Hematopoietic multipotent progenitor cell treated with erythropoietin and hydrocortisone succinate and interleukin-3 and kit ligand, for 17 days (in vitro differentiated cells): ENCODE data around the gene MAML2.

Experiments used
- DNase-seq: peaks from one replicate; pipeline ENCODE4 v3.0.0-alpha.2; 2015; ENCODE audit warnings: low spot score

Gene MAML2

GRCh38 chr11:96036863-96037262, 306.1 kb downstream of the MAML2 start:
- no peak for DNase-seq

GRCh38 chr11:96035740-96036078, 307.3 kb downstream of the MAML2 start:
- no peak for DNase-seq

- no peak for DNase-seq
These were observed 307.8 kb downstream of the MAML2 start for GRCh38 chr11:96035031-96035739.

DNA sequence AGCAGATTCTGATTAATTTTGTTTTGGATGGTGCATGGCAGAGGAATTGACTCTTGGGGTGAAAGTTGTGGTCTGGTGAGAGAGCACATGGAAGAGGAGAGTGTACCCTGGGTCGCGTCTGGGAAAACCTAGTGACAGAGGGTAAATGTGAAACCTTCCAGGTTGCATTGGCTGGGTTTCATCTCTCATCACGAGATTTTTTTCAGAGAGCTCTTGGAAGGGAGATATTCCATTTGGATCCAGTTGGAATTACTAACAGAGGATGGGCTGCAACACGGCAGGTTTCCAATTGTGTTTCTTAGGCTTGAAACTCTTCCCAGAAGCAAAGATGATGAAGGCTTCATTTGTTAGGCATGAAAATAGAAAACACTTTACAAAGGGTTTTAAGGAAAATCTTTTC, 309.4 kb downstream of the MAML2 start:
- no peak for DNase-seq

GRCh38 chr11:96033095-96033494, 309.9 kb downstream of the MAML2 start:
- no peak for DNase-seq

GRCh38 chr11:96028746-96029145, 314.2 kb downstream of the MAML2 start:
- no peak for DNase-seq

GRCh38 chr11:96027021-96027420, 316.0 kb downstream of the MAML2 start:
- DNase-seq: no peak

DNA sequence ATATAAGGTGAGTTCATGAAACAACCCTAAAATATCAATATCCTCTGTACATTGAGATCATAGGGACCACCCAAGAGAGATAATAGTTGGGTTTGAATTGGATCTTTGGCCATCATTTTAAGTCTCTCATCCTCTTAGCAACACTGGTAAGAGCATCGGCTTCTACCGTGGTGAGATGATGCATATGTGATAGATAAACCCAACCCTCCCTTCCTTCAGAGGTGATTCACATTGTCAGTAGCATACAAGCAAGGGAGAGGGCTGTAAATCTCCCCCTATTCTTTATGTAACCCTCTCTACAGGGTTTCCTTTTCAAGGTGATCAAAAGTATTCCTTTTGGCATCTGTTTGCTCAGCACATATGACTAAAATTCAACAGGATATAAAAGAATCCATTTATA, 316.7 kb downstream of the MAML2 start:
- DNase-seq: no peak

GRCh38 chr11:96024666-96025065, 318.3 kb downstream of the MAML2 start:
- no peak for DNase-seq

DNA sequence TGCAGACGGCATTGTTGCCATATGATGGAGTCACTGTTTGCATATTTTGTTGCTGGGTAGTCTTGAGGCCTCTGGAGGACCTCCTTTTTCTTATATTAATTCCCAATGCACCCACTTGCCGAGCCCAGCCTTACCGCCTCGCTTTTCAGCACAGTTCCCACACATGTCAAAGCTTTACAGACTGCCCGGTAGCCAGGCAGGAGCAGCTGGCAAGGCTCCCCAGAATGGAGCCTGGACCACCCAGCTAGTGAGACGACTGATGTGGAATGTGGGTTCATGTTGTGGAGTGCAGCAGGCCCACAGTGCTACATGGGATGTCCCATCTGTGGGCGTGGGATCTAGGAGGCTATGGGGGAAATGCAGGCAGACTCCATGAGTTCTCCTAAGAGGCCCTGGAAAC, 319.7 kb downstream of the MAML2 start:
- no peak for DNase-seq

GRCh38 chr11:96021901-96022650, 320.9 kb downstream of the MAML2 start:
- DNase-seq: no peak

GRCh38 chr11:96019810-96020747, 322.9 kb downstream of the MAML2 start:
- no peak for DNase-seq

DNA sequence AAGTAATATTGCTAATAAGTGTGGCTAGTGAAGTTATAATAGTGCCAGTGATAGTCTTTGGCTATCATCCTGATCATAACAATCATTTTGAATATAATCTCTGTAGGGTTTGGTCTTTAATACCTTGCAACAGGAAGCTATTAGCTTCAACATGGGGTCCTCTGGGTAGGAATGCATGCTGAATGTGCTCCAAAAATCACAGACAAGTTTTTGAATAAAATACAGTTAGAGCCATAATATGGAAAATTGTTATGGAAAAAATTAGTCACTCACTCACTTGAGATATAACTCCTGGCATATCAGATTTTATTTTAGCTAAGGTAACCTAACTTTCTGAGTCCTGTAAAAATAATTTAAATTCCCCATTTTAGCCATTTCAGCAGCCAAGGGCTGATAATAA, 323.7 kb downstream of the MAML2 start:
- DNase-seq: no peak

DNA sequence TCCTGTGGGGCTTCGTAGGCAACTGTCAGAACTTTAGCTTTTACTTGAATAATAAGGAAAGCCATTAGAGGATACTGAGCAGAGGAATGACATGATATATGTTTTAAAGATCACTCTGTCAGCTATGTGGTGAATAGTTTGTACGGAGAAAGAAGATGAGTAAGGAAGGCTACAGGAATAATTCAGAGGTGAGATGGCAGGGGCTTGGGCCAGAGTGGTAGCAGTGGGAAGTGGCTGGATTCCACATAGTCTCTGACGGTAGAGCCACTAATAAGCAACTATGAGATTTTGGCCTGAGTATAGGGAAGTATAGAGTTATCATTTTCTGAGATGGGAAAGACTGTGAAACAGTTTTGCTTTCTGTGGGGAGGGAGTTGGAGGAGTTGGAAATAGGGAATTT, 325.1 kb downstream of the MAML2 start:
- DNase-seq: no peak

GRCh38 chr11:96016978-96017502, 326.0 kb downstream of the MAML2 start:
- no peak for DNase-seq

DNA sequence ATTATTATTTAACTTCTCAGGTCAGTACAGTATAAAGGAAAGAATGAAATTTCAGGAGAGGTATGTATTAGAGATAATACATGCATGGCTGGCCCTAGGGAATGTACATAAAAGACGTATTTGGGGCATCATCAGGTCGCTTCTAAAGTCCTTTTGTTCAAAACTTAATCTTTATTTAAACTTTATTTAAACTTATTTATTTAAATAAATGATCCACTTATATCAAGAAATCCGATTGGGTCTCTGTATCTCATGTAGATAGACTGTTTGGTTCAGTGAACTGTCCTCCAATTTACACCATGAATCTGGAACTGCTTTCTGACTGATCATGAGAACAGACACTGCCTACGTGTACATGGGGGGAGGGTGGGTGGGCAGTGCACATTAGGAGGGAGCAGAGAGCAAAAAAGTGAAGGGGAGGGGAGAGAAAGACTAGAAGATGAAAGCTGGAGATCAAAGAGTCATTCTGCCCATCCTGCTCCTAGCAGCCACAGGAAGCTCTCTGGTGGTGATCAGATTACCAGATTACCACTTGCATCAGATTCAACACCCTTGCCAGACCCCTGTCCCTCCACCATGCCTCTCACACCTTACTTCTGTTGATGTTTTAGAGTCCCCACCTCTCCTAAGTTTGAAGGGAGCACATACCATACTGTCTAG, 327.0 kb downstream of the MAML2 start:
- no peak for DNase-seq

- DNase-seq: no peak
These were observed 328.8 kb downstream of the MAML2 start for GRCh38 chr11:96014217-96014616.

- DNase-seq: no peak
These were observed 329.4 kb downstream of the MAML2 start for GRCh38 chr11:96013461-96014213.

GRCh38 chr11:96012086-96012824, 330.7 kb downstream of the MAML2 start:
- no peak for DNase-seq

GRCh38 chr11:96010683-96011082, 332.3 kb downstream of the MAML2 start:
- DNase-seq: no peak
